NT2/D1 (cell line): ENCODE measurements around the gene NRXN3.

ENCODE experiments used
- DNase-seq: peaks from one replicate; pipeline ENCODE4 v3.0.0-alpha.2; 2011; ENCODE audit warnings: low read depth, low spot score
- H3K27me3 ChIP-seq: 2 replicates; pipeline ENCODE4 v1.6.0; 2011; ENCODE audit warnings: mild to moderate bottlenecking; ENCODE audit not compliant: insufficient read length, insufficient read depth
- H3K36me3 ChIP-seq: 2 replicates; pipeline ENCODE4 v1.6.1; 2011; ENCODE audit warnings: mild to moderate bottlenecking, low read length, mixed read lengths; ENCODE audit not compliant: insufficient read depth, insufficient read length
- H3K4me1 ChIP-seq: 2 replicates; pipeline ENCODE4 v1.5.1; 2011; ENCODE audit not compliant: insufficient read depth, insufficient read length
- H3K4me3 ChIP-seq: 2 replicates; pipeline ENCODE4 v1.5.1; 2011; ENCODE audit warnings: low read depth; ENCODE audit not compliant: insufficient read length
- H3K9ac ChIP-seq: 2 replicates; pipeline ENCODE4 v1.6.0; 2011; ENCODE audit warnings: low read depth; ENCODE audit not compliant: insufficient read length
- H3K9me3 ChIP-seq: 2 replicates; pipeline ENCODE4 v1.5.1; 2011; ENCODE audit warnings: mild to moderate bottlenecking, low read length; ENCODE audit not compliant: insufficient read depth
- SUZ12 ChIP-seq: IDR thresholded peaks from 2 replicates; pipeline ENCODE4 v1.6.1; 2011; ENCODE audit not compliant: insufficient read length, insufficient read depth; ENCODE audit errors: extremely low read depth
- YY1 ChIP-seq: IDR thresholded peaks from 2 replicates; pipeline ENCODE4 v1.6.1; 2011; ENCODE audit not compliant: insufficient read length, insufficient read depth
- ZNF274 ChIP-seq: IDR thresholded peaks from 2 replicates; pipeline ENCODE4 v1.6.1; 2011; ENCODE audit warnings: mild to moderate bottlenecking, low read depth, low read length

Gene NRXN3

GRCh38 chr14:79251278-79251677, 1081.1 kb downstream of the NRXN3 start:
- no peak overlapping the region for H3K9ac ChIP-seq
- H3K9me3 ChIP-seq, result no peaks in the 10 kb centered on the region
- DNase-seq, result no peak
- no peak overlapping the region for H3K4me3 ChIP-seq
- H3K4me1 ChIP-seq, result no peaks in the 10 kb centered on the region
- H3K36me3 ChIP-seq, result no peaks in the 10 kb centered on the region
- TF ChIP-seq YY1 (no peak), SUZ12 (no peak), ZNF274 (no peak)
- no peaks in the 10 kb centered on the region for H3K27me3 ChIP-seq

DNA sequence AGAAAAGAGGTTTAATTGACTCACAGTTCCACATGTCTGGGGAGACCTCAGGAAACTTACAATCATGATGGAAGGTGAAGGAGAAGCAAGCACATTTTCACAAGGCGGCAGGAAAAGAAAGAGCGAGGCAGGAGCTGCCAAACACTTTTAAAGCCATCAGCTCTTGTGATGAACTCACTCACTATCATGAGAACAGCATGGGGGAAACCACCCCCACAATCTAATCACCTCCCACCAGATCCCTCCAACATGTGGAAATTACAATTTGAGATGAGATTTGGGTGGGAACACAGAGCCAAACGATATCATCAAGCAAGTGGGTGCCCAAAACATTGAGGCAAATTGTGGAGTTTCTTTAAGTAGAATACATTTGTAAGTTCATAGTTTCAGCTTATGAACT, 1083.4 kb downstream of the NRXN3 start:
- no peaks in the 10 kb centered on the region for H3K9me3 ChIP-seq
- DNase-seq, result no peak
- H3K4me1 ChIP-seq, result no peaks in the 10 kb centered on the region
- H3K27me3 ChIP-seq, result no peaks in the 10 kb centered on the region
- H3K4me3 ChIP-seq, result no peak overlapping the region
- no peak overlapping the region for H3K9ac ChIP-seq
- H3K36me3 ChIP-seq, result no peaks in the 10 kb centered on the region
- TF ChIP-seq YY1, result no peak
- no peak for TF ChIP-seq ZNF274
- TF ChIP-seq SUZ12, result no peak

DNA sequence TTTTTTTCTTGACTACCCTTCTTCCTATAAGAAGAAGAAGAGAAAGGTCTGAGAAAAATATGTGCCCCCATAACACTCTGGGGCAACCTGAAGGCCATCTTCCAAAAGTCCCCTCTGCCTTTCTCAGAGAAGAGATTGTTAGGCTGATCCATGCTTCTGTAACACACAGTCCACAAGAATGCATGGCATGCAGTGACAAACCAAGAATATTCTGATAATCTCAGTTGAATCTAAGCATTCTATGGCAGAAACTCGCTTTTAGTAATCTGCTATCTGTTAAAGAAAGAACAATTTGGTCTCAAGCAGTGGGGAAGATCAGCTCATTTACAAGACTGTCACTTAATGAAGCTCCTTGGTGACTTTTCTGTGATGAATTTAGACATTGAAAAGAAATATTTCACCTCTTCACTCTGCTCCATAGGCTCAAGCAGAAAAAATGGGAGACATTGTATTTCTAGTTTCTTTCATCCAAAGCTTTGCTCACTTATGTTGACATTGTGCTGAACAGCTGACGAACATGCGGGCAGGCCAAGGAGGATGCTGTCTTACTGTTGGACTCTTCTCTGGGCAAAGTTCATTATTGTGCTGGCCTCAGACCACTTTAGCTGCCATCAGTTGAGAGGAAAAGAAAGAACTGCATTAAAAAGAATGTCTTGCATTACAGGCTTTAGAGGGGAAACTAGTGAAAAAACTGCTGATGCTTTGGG, 1084.0 kb downstream of the NRXN3 start:
- TF ChIP-seq SUZ12 (no peak), YY1 (no peak), ZNF274 (no peak)
- no peak for DNase-seq
- no peak overlapping the region for H3K4me3 ChIP-seq
- no peaks in the 10 kb centered on the region for H3K36me3 ChIP-seq
- H3K9me3 ChIP-seq, result no peaks in the 10 kb centered on the region
- no peaks in the 10 kb centered on the region for H3K4me1 ChIP-seq
- no peaks in the 10 kb centered on the region for H3K27me3 ChIP-seq
- no peak overlapping the region for H3K9ac ChIP-seq

DNA sequence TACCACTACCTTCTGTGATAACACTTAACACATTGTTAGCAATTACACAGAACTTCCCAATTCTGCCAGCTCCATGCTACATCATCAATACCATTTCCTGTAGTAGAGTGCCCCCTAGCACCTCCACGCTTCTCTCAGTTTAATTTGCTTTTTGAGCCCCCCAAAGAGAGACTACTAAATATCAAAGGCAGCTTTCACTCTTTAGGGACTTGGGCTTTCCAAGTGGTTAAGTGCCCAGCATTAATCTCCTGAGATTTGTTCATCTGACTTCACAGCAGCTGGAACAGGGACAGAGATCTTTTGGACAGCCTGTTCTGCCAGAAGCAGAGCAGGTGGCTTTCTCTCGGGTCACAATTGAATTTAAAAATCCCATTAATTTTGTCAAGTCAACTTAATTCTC, 1086.2 kb downstream of the NRXN3 start:
- Histone ChIP-seq H3K9me3 (no peaks in the 10 kb centered on the region), H3K36me3 (no peaks in the 10 kb centered on the region), H3K4me1 (no peaks in the 10 kb centered on the region), H3K27me3 (no peaks in the 10 kb centered on the region), H3K4me3 (no peak overlapping the region), H3K9ac (no peak overlapping the region)
- TF ChIP-seq ZNF274 (no peak), SUZ12 (no peak), YY1 (no peak)
- DNase-seq, result no peak

DNA sequence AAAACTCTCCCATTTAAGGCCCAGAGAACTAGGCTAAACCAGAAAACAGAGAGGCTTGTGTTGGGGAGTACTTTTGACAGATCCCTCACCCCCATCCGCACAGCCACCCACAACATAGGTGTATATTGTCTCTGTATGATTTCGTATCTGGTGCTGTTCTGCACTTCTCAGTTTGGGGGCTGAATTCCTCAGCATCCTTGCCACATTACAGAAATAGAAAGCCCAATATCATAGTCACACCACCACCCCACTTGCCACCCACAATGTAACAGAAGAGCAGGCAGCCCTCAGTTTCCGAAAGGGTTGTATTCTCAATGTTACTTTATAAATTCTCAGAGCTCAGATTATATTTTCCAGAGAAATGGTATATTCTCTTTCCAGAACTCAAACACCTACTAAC, 1090.2 kb downstream of the NRXN3 start:
- H3K9me3 ChIP-seq, result no peaks in the 10 kb centered on the region
- H3K27me3 ChIP-seq, result no peaks in the 10 kb centered on the region
- TF ChIP-seq YY1, result no peak
- no peak for TF ChIP-seq SUZ12
- no peak for TF ChIP-seq ZNF274
- no peak overlapping the region for H3K9ac ChIP-seq
- DNase-seq, result no peak
- no peak overlapping the region for H3K4me3 ChIP-seq
- no peaks in the 10 kb centered on the region for H3K36me3 ChIP-seq
- H3K4me1 ChIP-seq, result no peaks in the 10 kb centered on the region

DNA sequence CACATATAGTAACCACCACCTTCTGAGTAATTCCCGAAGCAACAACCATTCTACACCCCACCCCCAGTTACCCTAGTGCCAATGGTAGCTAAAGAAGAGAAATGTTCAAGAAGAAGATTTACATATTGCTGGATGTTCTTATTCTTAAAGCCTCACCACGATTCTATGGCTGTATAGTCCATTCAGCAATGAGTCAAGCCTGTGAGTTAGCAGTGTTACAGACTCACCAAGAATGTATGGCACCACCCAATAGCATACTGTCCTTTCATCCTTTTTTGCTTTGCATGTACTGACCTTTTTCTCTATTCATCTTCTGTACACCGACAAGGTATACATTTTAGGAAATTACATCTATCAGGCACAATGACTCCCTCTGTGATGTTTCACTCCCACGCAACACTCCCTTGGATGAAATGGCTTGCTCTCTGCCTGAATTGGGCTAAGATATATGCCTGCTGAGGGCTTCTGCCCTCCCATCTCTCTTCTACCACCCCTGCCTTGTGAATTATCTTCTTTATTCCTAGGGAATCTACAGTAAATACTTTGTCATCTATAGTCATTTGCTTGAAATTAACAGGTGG, 1095.3 kb downstream of the NRXN3 start:
- Histone ChIP-seq H3K36me3 (no peaks in the 10 kb centered on the region), H3K4me1 (no peaks in the 10 kb centered on the region), H3K4me3 (no peak overlapping the region), H3K9ac (no peak overlapping the region), H3K27me3 (no peaks in the 10 kb centered on the region), H3K9me3 (no peaks in the 10 kb centered on the region)
- no peak for DNase-seq
- no peak for TF ChIP-seq SUZ12
- TF ChIP-seq YY1, result no peak
- no peak for TF ChIP-seq ZNF274

DNA sequence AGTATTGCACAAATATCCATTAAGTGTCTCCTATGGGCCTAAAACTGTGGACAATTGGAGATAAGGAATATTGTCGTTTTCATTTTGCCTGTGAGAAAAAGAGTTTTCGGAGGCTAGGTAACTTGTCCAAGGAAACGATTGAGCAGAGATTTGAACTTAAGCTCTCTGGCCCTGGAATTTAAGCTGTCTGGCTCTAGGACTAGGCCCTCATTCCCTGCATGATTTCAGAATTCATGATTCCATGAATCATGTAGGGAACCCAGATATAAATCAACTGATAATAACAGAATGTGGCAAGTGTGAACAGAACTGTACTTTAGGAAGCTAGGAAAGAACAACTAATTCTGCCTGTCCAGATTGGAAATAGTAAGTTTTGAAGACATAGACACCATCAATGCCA, 1100.2 kb downstream of the NRXN3 start:
- Histone ChIP-seq H3K4me3 (no peak overlapping the region), H3K9ac (no peak overlapping the region), H3K36me3 (no peaks in the 10 kb centered on the region), H3K9me3 (no peaks in the 10 kb centered on the region), H3K4me1 (no peaks in the 10 kb centered on the region), H3K27me3 (no peaks in the 10 kb centered on the region)
- TF ChIP-seq ZNF274, result no peak
- no peak for TF ChIP-seq YY1
- no peak for TF ChIP-seq SUZ12
- no peak for DNase-seq
